Endothelial cell of umbilical vein (primary cell): ENCODE data around the gene CNPY1. TPM values are rescaled to one million over a fixed set of nuclear protein-coding genes. Genes with fewer than 3 reads are reported as not detected.

ENCODE experiments used
- BruUV-seq: library from RNA; stranded (reverse); fragments of 400-500 nt; replicated peaks from 2 replicates; lab custom pipeline; 2021; lab: Mats Ljungman, UMichigan
- CTCF ChIA-PET: fragments of 300-600, 350-600 bp; sonication (Branson Sonifier 250); formaldehyde crosslinking; loops from one replicate; lab custom pipeline; 2021; ENCODE audit warnings: antibody characterized with exemption, inconsistent platforms; lab: Charles Lee
- POLR2A ChIA-PET: fragments of 300-600, 350-600 bp; sonication (Branson Sonifier 250); formaldehyde crosslinking; loops from one replicate; lab custom pipeline; 2021; ENCODE audit warnings: antibody characterized with exemption, inconsistent platforms; lab: Charles Lee
- DNase-seq: peaks from one replicate; pipeline ENCODE4 v3.0.0-alpha.2; 2011; ENCODE audit warnings: low read depth, low spot score
- FAIRE-seq: peaks from 2 replicates; lab custom pipeline; 2011; peaks lifted over from hg19 to GRCh38; lab: Jason Lieb, UNC
- H2AFZ ChIP-seq: 2 replicates; pipeline ENCODE4 v1.6.0; 2012; ENCODE audit warnings: low read depth, low read length, control low read depth, inconsistent platforms
- H3K27ac ChIP-seq: 2 replicates; pipeline ENCODE4 v1.5.1; 2011; ENCODE audit warnings: low read depth, mild to moderate bottlenecking, control low read depth, low read length, moderate library complexity; ENCODE audit not compliant: insufficient read depth
- H3K27me3 ChIP-seq, 2 experiments: 2 replicates each; pipeline versions ENCODE4 v1.6.0 to v1.6.1; 2011; ENCODE audit warnings: low read length in 2 of 2, mixed read lengths in 1 of 2; ENCODE audit not compliant: control insufficient read depth in 2 of 2, insufficient read depth in 2 of 2
- H3K36me3 ChIP-seq, 2 experiments: 2 replicates in 1 of 2; 3 replicates in 1 of 2; pipeline ENCODE4 v1.5.1; 2011; ENCODE audit warnings: low read length in 2 of 2, mild to moderate bottlenecking in 1 of 2, moderate library complexity in 1 of 2; ENCODE audit not compliant: control insufficient read depth in 2 of 2, insufficient read depth in 2 of 2; ENCODE audit errors: extremely low read depth in 1 of 2
- H3K4me1 ChIP-seq: 3 replicates; pipeline ENCODE4 v1.5.1; 2011; ENCODE audit warnings: mild to moderate bottlenecking, low read length; ENCODE audit not compliant: control insufficient read depth, insufficient read depth; ENCODE audit errors: extremely low read depth
- H3K4me2 ChIP-seq: 2 replicates; pipeline ENCODE4 v1.6.1; 2011; ENCODE audit warnings: low read length, control low read depth, mixed read lengths; ENCODE audit not compliant: insufficient read depth
- H3K4me3 ChIP-seq, 3 experiments: fragments of 200-600 bp in 1 of 3; sonication (generic), shearing (Covaris generic) in 1 of 3; replicated peaks in 1 of 3; 2 replicates each; pipeline ENCODE4 v1.5.1; 2011 to 2016; ENCODE audit warnings: control low read depth in 3 of 3, low read length in 3 of 3, mild to moderate bottlenecking in 2 of 3, inconsistent platforms in 1 of 3, low read depth in 1 of 3, moderate library complexity in 1 of 3; ENCODE audit not compliant: insufficient read depth in 1 of 3
- H3K79me2 ChIP-seq: 2 replicates; pipeline ENCODE4 v1.6.0; 2012; ENCODE audit warnings: low read length, inconsistent platforms; ENCODE audit not compliant: control insufficient read depth, insufficient read depth
- H3K9ac ChIP-seq: replicated peaks from 2 replicates; pipeline ENCODE3; 2011; ENCODE audit warnings: low read length, control low read depth; ENCODE audit not compliant: insufficient read depth; ENCODE audit errors: extremely low read depth
- H3K9me1 ChIP-seq: replicated peaks from 3 replicates; pipeline ENCODE4 v1.6.0; 2011; ENCODE audit warnings: mild to moderate bottlenecking, low read length; ENCODE audit not compliant: control insufficient read depth, insufficient read depth; ENCODE audit errors: extremely low read depth
- H3K9me3 ChIP-seq: replicated peaks from 2 replicates; pipeline ENCODE4 v1.5.1; 2012; ENCODE audit warnings: low read length, inconsistent platforms; ENCODE audit not compliant: control insufficient read depth, insufficient read depth
- H4K20me1 ChIP-seq: replicated peaks from 2 replicates; pipeline ENCODE3; 2011; ENCODE audit warnings: mild to moderate bottlenecking, low read length; ENCODE audit not compliant: control insufficient read depth, insufficient read depth; ENCODE audit errors: extremely low read depth
- CTCF ChIP-seq, 2 donors: IDR thresholded peaks; 1 replicate in 1 of 2; 2 replicates in 1 of 2; pipeline ENCODE4 v1.5.1; 2011; ENCODE audit warnings: low read length in 2 of 2, mild to moderate bottlenecking in 2 of 2, moderate library complexity in 2 of 2, control low read depth in 1 of 2, inconsistent platforms in 1 of 2, low read depth in 1 of 2; ENCODE audit not compliant: insufficient read depth in 1 of 2; ENCODE audit errors: extremely low read depth in 1 of 2
- EZH2 ChIP-seq: IDR thresholded peaks from 2 replicates; pipeline ENCODE4 v1.6.1; 2012; ENCODE audit warnings: borderline replicate concordance, low read depth, mild to moderate bottlenecking, moderate library complexity, low read length, inconsistent platforms; ENCODE audit not compliant: severe bottlenecking
- FOS ChIP-seq: IDR thresholded peaks from 2 replicates; pipeline ENCODE4 v1.6.1; 2011; ENCODE audit warnings: mild to moderate bottlenecking, low read length, moderate library complexity, borderline replicate concordance; ENCODE audit not compliant: insufficient read depth
- GATA2 ChIP-seq: IDR thresholded peaks from 2 replicates; pipeline ENCODE4 v1.7.0; 2011; ENCODE audit warnings: low read depth, mild to moderate bottlenecking, moderate library complexity, mixed read lengths, low read length; ENCODE audit not compliant: insufficient read length, insufficient read depth
- JUN ChIP-seq: IDR thresholded peaks from 2 replicates; pipeline ENCODE4 v1.6.1; 2011; ENCODE audit warnings: borderline replicate concordance, low read depth; ENCODE audit not compliant: insufficient read length, insufficient read depth
- MYC ChIP-seq: IDR thresholded peaks from one replicate; pipeline ENCODE4 v1.6.1; 2011; ENCODE audit warnings: mild to moderate bottlenecking, low read depth, low read length
- POLR2A ChIP-seq: IDR thresholded peaks from 2 replicates; pipeline ENCODE4 v1.6.1; 2012; ENCODE audit warnings: low read depth, mild to moderate bottlenecking, control low read depth, low read length
- POLR2AphosphoS5 ChIP-seq: IDR thresholded peaks from 2 replicates; pipeline ENCODE4 v1.6.1; 2012; ENCODE audit warnings: low read depth, mild to moderate bottlenecking, control low read depth, low read length, moderate library complexity; ENCODE audit not compliant: insufficient read depth
- dilution Hi-C: fragments of 300-500 bp; cut with MboI; formaldehyde crosslinking; loops from one replicate; pipeline ENCODE4 v1.15.0; 2019; ENCODE audit warnings: low sequenced_read_pairs; ENCODE audit not compliant: extremely low pct_ligation_motif_present
- intact Hi-C: fragments of 100-400 bp; cut with micrococcal nuclease; formaldehyde crosslinking; loops from one replicate; pipeline ENCODE4 v1.10.0; 2022
- polyA plus RNA-seq, 4 experiments: library from polyadenylated mRNA; depleted of rRNA in 3 of 4; stranded (reverse) in 3 of 4; unstranded in 1 of 4; fragments of >200 nt; gene quantifications; 2 replicates each; pipeline versions ENCODE4 v1.2.1 to v1.2.3, GENCODE V29; 2011 to 2012; ENCODE audit warnings: missing spikeins in 1 of 4
- total RNA-seq: library from RNA; stranded (reverse); gene quantifications from 2 replicates; pipeline ENCODE4 v1.2.3, GENCODE V29; 2021
- TF ChIP-seq, protein P1 (sequence below): IDR thresholded peaks from 2 replicates; pipeline ENCODE4 v1.6.1; 2011; ENCODE audit not compliant: insufficient read depth, insufficient read length

Gene CNPY1
- total and polyA plus RNA-seq, 2 donors (not counting 3 experiments of a cell fraction or from before 2014, with no cell fraction given), result not detected

GRCh38 chr7:155558351-155558750 lies 12.0 kb upstream of the CNPY1 start:
- Histone ChIP-seq H3K27me3 (no peaks in the 10 kb centered on the region), H2AFZ (no peak overlapping the region), H3K9me1 (no peaks in the 10 kb centered on the region), H3K79me2 (no peaks in the 10 kb centered on the region), H3K4me1 (no peaks in the 10 kb centered on the region), H3K4me2 (no peak overlapping the region), H3K36me3 (no peaks in the 10 kb centered on the region), H3K9ac (no peak overlapping the region), H3K4me3 (no peak overlapping the region), H4K20me1 (no peaks in the 10 kb centered on the region), H3K27ac (no peak overlapping the region), H3K9me3 (no peaks in the 10 kb centered on the region)
- dilution Hi-C loops, result no loop called here
- POLR2A ChIA-PET, result no interaction called here
- TF ChIP-seq FOS (no peak), EZH2 (no peak)
- CTCF ChIA-PET, result no interaction called here
- intact Hi-C loops, result no loop called here
- DNase-seq (no peak), FAIRE-seq (no peak)
- BruUV-seq, result no TSS peak

DNA sequence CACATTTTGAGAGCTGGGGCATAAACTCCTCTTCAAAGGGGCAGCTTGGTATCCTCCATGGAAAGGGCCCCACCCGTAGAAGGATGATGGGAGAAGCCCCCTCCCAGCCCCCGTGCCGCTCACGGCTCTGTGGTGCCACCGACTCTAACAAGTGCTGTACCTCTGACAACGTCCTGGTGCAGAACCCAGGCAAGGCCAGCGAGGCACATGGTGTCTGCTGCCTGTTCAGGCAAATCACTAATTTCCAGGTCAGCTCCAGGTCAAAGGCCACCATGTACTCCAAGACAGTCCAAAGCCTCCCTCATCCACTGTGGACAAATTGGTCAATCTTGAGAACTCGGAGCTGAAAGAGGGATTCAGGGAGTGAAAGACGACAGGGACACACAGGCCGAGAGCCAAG lies 11.4 kb upstream of the CNPY1 start:
- H3K27ac ChIP-seq, result no peak overlapping the region
- no TSS peak for BruUV-seq
- ChIA-PET POLR2A (no interaction called here), CTCF (no interaction called here)
- no peak overlapping the region for H3K4me3 ChIP-seq
- dilution Hi-C loops, result no loop called here
- no peaks in the 10 kb centered on the region for H3K79me2 ChIP-seq
- no peak overlapping the region for H2AFZ ChIP-seq
- DNase-seq, result no peak
- H3K27me3 ChIP-seq, result no peaks in the 10 kb centered on the region
- no peaks in the 10 kb centered on the region for H3K9me3 ChIP-seq
- no peaks in the 10 kb centered on the region for H3K36me3 ChIP-seq
- H3K9ac ChIP-seq, result no peak overlapping the region
- H4K20me1 ChIP-seq, result no peaks in the 10 kb centered on the region
- TF ChIP-seq, protein P1, sequence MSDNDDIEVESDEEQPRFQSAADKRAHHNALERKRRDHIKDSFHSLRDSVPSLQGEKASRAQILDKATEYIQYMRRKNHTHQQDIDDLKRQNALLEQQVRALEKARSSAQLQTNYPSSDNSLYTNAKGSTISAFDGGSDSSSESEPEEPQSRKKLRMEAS, result no peak
- no peak for TF ChIP-seq FOS
- TF ChIP-seq JUN, result no peak
- no peak for TF ChIP-seq EZH2
- TF ChIP-seq MYC, result no peak
- TF ChIP-seq POLR2A, result no peak
- TF ChIP-seq CTCF (IDR thresholded peaks at IDR 0.05; ENCODE audit: extremely low read depth in 1 of 2, insufficient read depth in 1 of 2, low read depth in 1 of 2, low read length in 2 of 2), result no peak
- no peak for TF ChIP-seq POLR2AphosphoS5
- no peak for TF ChIP-seq GATA2
- intact Hi-C loops, result no loop called here
- H3K4me2 ChIP-seq, result no peak overlapping the region
- no peaks in the 10 kb centered on the region for H3K9me1 ChIP-seq
- H3K4me1 ChIP-seq, result no peaks in the 10 kb centered on the region
- FAIRE-seq, result no peak
